SU-DHL-6 (cell line): ENCODE data around the gene PNISR.

Experiments used
- EZH2phosphoT487 ChIP-seq: fragments of 200-600 bp; sonication (generic), shearing (Covaris generic); conservative IDR thresholded peaks from 2 replicates; pipeline ENCODE4 v1.6.1; 2018; ENCODE audit warnings: mild to moderate bottlenecking, antibody characterized with exemption, low read length, moderate library complexity, mixed read lengths
- TF ChIP-seq, protein P1 (sequence below): fragments of 200-600 bp; sonication (generic); IDR thresholded peaks from one replicate; pipeline ENCODE4 v1.5.1; 2017; ENCODE audit warnings: antibody characterized with exemption, mild to moderate bottlenecking, low read length, moderate library complexity; ENCODE audit not compliant: insufficient read depth, poor library complexity, severe bottlenecking

GRCh38 chr6:99425647-99426450 is 741 bp upstream of the PNISR start:
- TF ChIP-seq, protein P1, sequence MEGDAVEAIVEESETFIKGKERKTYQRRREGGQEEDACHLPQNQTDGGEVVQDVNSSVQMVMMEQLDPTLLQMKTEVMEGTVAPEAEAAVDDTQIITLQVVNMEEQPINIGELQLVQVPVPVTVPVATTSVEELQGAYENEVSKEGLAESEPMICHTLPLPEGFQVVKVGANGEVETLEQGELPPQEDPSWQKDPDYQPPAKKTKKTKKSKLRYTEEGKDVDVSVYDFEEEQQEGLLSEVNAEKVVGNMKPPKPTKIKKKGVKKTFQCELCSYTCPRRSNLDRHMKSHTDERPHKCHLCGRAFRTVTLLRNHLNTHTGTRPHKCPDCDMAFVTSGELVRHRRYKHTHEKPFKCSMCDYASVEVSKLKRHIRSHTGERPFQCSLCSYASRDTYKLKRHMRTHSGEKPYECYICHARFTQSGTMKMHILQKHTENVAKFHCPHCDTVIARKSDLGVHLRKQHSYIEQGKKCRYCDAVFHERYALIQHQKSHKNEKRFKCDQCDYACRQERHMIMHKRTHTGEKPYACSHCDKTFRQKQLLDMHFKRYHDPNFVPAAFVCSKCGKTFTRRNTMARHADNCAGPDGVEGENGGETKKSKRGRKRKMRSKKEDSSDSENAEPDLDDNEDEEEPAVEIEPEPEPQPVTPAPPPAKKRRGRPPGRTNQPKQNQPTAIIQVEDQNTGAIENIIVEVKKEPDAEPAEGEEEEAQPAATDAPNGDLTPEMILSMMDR, result peak; percentile 32
- TF ChIP-seq EZH2phosphoT487, result no peak
